Measurements from ENCODE around the gene BCKDHA. TPM values are rescaled to one million over a fixed set of nuclear protein-coding genes. Genes with fewer than 3 reads are reported as not detected.

The BCKDHA gene
- total and polyA plus RNA-seq, 9 of the 15 experiments (the other 6 are each of a cell fraction or from before 2014, with no cell fraction given) = 4.5 to 52.5 (median 14.1) TPM

DNA sequence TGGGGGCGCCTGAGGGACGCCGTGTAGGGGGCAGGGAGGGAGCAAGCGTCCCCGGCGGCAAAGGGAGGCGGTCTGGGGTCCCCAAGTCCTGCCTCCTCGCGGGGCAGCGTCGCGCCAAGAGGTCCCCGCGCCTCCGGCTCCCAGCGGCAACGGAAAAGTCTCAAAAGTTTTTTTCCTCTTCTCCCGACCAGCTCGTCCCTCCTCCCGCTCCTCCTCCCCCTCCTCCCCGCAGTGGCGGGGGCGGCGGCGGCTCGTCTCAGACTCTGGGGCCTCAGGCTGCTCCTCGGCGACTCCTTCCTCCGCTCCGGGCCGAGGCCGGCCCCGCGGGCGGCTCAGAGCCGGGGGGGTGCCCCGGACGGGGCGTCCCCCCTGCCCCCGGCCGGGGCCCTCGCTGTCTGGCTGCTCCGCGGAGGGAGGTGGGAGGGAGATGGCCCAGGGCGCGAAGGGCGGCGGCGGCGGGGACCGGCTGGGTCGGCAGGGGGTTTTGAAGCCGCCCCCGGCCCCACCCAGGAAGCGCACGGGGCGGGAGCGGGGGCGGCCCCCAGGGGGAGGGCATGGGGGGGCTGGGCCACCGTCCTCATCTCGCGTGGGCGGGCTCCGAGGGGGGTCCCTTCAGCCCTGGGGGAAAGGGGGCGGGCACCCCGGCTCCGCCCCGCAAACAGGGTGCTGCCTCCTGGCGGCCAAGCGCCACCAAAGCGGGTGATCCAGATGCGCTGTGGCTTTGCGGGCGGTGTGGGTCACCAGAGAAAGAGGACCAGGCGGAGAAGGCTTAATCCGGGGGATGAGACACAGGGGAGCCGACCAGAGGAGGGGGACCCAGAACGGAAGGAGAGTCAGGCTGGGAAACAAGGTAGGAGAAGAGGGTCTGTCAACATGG lies 43.9 kb upstream of the BCKDHA start, which contains the start of gene TGFB1 (continued):
- TF ChIP-seq ZFP1 (CRISPR knock-in tag; IDR thresholded peaks at IDR 0.05) (no peak), SNRNP70 (optimal IDR thresholded peaks at IDR 0.05; ENCODE audit: low read depth, low read length) (no peak), ZNF263 (CRISPR knock-in tag; IDR thresholded peaks at IDR 0.05; ENCODE audit: borderline replicate concordance) (peak; percentile 100), ZSCAN32 (CRISPR knock-in tag; IDR thresholded peaks at IDR 0.05) (no peak), ZNF324 (CRISPR knock-in tag; IDR thresholded peaks at IDR 0.05) (no peak), POLR2AphosphoS5 (IDR thresholded peaks at IDR 0.05; ENCODE audit: control insufficient read depth, insufficient read depth, low read depth, low read length) (peak; percentile 75), GATAD2B (IDR thresholded peaks at IDR 0.05; ENCODE audit: borderline replicate concordance) (peak; percentile 90), MTF1 (CRISPR knock-in tag; IDR thresholded peaks at IDR 0.05; ENCODE audit: borderline replicate concordance) (no peak), ZNF586 (CRISPR knock-in tag; conservative IDR thresholded peaks at IDR 0.05) (no peak)
- TF ChIP-seq, protein P1, sequence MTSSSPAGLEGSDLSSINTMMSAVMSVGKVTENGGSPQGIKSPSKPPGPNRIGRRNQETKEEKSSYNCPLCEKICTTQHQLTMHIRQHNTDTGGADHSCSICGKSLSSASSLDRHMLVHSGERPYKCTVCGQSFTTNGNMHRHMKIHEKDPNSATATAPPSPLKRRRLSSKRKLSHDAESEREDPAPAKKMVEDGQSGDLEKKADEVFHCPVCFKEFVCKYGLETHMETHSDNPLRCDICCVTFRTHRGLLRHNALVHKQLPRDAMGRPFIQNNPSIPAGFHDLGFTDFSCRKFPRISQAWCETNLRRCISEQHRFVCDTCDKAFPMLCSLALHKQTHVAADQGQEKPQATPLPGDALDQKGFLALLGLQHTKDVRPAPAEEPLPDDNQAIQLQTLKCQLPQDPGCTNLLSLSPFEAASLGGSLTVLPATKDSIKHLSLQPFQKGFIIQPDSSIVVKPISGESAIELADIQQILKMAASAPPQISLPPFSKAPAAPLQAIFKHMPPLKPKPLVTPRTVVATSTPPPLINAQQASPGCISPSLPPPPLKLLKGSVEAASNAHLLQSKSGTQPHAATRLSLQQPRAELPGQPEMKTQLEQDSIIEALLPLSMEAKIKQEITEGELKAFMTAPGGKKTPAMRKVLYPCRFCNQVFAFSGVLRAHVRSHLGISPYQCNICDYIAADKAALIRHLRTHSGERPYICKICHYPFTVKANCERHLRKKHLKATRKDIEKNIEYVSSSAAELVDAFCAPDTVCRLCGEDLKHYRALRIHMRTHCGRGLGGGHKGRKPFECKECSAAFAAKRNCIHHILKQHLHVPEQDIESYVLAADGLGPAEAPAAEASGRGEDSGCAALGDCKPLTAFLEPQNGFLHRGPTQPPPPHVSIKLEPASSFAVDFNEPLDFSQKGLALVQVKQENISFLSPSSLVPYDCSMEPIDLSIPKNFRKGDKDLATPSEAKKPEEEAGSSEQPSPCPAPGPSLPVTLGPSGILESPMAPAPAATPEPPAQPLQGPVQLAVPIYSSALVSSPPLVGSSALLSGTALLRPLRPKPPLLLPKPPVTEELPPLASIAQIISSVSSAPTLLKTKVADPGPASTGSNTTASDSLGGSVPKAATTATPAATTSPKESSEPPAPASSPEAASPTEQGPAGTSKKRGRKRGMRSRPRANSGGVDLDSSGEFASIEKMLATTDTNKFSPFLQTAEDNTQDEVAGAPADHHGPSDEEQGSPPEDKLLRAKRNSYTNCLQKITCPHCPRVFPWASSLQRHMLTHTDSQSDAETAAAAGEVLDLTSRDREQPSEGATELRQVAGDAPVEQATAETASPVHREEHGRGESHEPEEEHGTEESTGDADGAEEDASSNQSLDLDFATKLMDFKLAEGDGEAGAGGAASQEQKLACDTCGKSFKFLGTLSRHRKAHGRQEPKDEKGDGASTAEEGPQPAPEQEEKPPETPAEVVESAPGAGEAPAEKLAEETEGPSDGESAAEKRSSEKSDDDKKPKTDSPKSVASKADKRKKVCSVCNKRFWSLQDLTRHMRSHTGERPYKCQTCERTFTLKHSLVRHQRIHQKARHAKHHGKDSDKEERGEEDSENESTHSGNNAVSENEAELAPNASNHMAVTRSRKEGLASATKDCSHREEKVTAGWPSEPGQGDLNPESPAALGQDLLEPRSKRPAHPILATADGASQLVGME (CRISPR knock-in tag; IDR thresholded peaks at IDR 0.05) = no peak
- TF ChIP-seq, protein P2, sequence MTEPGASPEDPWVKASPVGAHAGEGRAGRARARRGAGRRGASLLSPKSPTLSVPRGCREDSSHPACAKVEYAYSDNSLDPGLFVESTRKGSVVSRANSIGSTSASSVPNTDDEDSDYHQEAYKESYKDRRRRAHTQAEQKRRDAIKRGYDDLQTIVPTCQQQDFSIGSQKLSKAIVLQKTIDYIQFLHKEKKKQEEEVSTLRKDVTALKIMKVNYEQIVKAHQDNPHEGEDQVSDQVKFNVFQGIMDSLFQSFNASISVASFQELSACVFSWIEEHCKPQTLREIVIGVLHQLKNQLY (CRISPR knock-in tag; conservative IDR thresholded peaks at IDR 0.05) = no peak
- TF ChIP-seq, protein P3, sequence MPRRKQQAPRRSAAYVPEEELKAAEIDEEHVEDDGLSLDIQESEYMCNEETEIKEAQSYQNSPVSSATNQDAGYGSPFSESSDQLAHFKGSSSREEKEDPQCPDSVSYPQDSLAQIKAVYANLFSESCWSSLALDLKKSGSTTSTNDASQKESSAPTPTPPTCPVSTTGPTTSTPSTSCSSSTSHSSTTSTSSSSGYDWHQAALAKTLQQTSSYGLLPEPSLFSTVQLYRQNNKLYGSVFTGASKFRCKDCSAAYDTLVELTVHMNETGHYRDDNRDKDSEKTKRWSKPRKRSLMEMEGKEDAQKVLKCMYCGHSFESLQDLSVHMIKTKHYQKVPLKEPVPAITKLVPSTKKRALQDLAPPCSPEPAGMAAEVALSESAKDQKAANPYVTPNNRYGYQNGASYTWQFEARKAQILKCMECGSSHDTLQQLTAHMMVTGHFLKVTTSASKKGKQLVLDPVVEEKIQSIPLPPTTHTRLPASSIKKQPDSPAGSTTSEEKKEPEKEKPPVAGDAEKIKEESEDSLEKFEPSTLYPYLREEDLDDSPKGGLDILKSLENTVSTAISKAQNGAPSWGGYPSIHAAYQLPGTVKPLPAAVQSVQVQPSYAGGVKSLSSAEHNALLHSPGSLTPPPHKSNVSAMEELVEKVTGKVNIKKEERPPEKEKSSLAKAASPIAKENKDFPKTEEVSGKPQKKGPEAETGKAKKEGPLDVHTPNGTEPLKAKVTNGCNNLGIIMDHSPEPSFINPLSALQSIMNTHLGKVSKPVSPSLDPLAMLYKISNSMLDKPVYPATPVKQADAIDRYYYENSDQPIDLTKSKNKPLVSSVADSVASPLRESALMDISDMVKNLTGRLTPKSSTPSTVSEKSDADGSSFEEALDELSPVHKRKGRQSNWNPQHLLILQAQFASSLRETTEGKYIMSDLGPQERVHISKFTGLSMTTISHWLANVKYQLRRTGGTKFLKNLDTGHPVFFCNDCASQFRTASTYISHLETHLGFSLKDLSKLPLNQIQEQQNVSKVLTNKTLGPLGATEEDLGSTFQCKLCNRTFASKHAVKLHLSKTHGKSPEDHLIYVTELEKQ (CRISPR knock-in tag; IDR thresholded peaks at IDR 0.05) = no peak
- TF ChIP-seq, protein P4, sequence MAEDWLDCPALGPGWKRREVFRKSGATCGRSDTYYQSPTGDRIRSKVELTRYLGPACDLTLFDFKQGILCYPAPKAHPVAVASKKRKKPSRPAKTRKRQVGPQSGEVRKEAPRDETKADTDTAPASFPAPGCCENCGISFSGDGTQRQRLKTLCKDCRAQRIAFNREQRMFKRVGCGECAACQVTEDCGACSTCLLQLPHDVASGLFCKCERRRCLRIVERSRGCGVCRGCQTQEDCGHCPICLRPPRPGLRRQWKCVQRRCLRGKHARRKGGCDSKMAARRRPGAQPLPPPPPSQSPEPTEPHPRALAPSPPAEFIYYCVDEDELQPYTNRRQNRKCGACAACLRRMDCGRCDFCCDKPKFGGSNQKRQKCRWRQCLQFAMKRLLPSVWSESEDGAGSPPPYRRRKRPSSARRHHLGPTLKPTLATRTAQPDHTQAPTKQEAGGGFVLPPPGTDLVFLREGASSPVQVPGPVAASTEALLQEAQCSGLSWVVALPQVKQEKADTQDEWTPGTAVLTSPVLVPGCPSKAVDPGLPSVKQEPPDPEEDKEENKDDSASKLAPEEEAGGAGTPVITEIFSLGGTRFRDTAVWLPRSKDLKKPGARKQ (CRISPR knock-in tag; IDR thresholded peaks at IDR 0.05) = no peak

Data from K562 (cell line).